H1 (cell line): Measurements from ENCODE around the gene RHOT1.

ENCODE experiments used
- ASH2L ChIP-seq: fragments of 200-600, 300-600 bp; sonication (generic); IDR thresholded peaks from one replicate; pipeline ENCODE4 v1.7.1; 2017; ENCODE audit warnings: low read length
- CHD1 ChIP-seq: IDR thresholded peaks from 2 replicates; pipeline ENCODE4 v1.6.1; 2012; ENCODE audit warnings: low read depth, low read length, improper control_type of control experiment
- CREB1 ChIP-seq: IDR thresholded peaks from 2 replicates; pipeline ENCODE4 v1.6.1; 2012; ENCODE audit warnings: inconsistent platforms
- CTCF ChIP-seq, 3 experiments: IDR thresholded peaks; 1 replicate in 2 of 3; 2 replicates in 1 of 3; pipeline versions ENCODE4 v1.5.1 to v1.6.1; 2011; ENCODE audit warnings: low read length in 3 of 3, mild to moderate bottlenecking in 3 of 3, inconsistent platforms in 2 of 3, low read depth in 1 of 3, moderate library complexity in 1 of 3; ENCODE audit not compliant: insufficient read depth in 1 of 3; ENCODE audit errors: control extremely low read depth in 1 of 3
- EP300 ChIP-seq, 2 experiments: IDR thresholded peaks; 1 replicate in 1 of 2; 2 replicates in 1 of 2; pipeline ENCODE4 v1.6.1; 2011 to 2012; ENCODE audit warnings: low read depth in 2 of 2, low read length in 2 of 2, mild to moderate bottlenecking in 2 of 2, borderline replicate concordance in 1 of 2, inconsistent platforms in 1 of 2, moderate library complexity in 1 of 2
- JUND ChIP-seq: IDR thresholded peaks from 2 replicates; pipeline ENCODE4 v1.6.1; 2011; ENCODE audit warnings: mild to moderate bottlenecking, improper control_type of control experiment, low read length
- MAX ChIP-seq: IDR thresholded peaks from 2 replicates; pipeline ENCODE4 v1.6.1; 2012; ENCODE audit warnings: inconsistent platforms
- RAD21 ChIP-seq, 2 experiments: IDR thresholded peaks in 1 of 2; conservative IDR thresholded peaks in 1 of 2; 2 replicates each; pipeline ENCODE4 v1.6.1; 2011; ENCODE audit warnings: low read depth in 2 of 2, low read length in 2 of 2, improper control_type of control experiment in 1 of 2, inconsistent platforms in 1 of 2, mild to moderate bottlenecking in 1 of 2, moderate library complexity in 1 of 2
- RFX5 ChIP-seq: IDR thresholded peaks from 2 replicates; pipeline ENCODE4 v1.6.1; 2011; ENCODE audit warnings: low read depth, low read length, improper control_type of control experiment, borderline replicate concordance
- SP2 ChIP-seq: IDR thresholded peaks from 2 replicates; pipeline ENCODE4 v1.6.1; 2012; ENCODE audit warnings: mild to moderate bottlenecking, low read length, inconsistent platforms
- YY1 ChIP-seq: IDR thresholded peaks from 2 replicates; pipeline ENCODE4 v1.6.1; 2011; ENCODE audit warnings: low read depth, mild to moderate bottlenecking, low read length

- TF ChIP-seq YY1 (no peak), CTCF (IDR thresholded peaks at IDR 0.05; ENCODE audit: control extremely low read depth in 1 of 3, insufficient read depth in 1 of 3, low read depth in 1 of 3, low read length in 3 of 3) (no peak), ASH2L (no peak), RAD21 (IDR thresholded peaks at IDR 0.05 in 1 of 2, conservative IDR thresholded peaks at IDR 0.05 in 1 of 2; ENCODE audit: low read depth in 2 of 2, low read length in 2 of 2) (no peak), RFX5 (no peak), CREB1 (no peak), MAX (no peak), SP2 (no peak), CHD1 (no peak), JUND (no peak), EP300 (IDR thresholded peaks at IDR 0.05; ENCODE audit: borderline replicate concordance in 1 of 2, low read depth in 2 of 2, low read length in 2 of 2) (no peak)
Measured at GRCh38 chr17:32259586-32259985, 117.3 kb downstream of the RHOT1 start.
